ENCODE measurements around the gene COQ10B.
"Not testable (repeated sequence)": the region's sequence is repeated elsewhere in the genome, so short reads cannot be mapped to it uniquely, and the experiment has no call there.

Gene COQ10B

GRCh38 chr2:197452754-197453122 lies 614 bp upstream of the COQ10B start:
- no peak for DNase-seq

DNA sequence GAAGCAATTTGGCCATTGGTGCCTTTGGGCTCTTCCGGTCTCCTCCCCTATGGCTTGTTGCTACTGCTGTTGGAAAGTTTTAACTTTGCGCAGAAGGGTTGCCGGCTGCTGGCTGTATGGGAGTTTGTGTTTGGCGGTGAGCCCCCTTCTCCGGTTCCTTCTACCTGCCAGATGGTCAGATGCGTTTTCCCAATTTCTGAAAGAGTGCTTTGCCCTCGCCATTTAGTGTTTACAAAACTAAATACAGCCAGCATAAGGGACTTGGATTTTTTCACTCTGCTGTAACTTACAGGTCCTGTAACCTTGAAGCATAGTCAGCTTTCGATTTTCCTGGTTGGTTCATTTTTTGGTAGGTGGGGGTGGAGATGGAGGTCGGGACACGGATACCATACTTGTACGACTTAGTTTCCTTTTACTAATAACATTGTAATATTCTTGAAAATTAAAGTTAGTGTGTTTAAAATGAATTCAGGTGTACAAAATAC lies 604 bp downstream of the COQ10B start:
- peak in 1 of 2 experiments; percentile 32 for DNase-seq

- no peak for DNase-seq
Measured at GRCh38 chr2:197454923-197455322, 1.6 kb downstream of the COQ10B start.

GRCh38 chr2:197455428-197455827 lies 2.1 kb downstream of the COQ10B start:
- DNase-seq: no peak

DNA sequence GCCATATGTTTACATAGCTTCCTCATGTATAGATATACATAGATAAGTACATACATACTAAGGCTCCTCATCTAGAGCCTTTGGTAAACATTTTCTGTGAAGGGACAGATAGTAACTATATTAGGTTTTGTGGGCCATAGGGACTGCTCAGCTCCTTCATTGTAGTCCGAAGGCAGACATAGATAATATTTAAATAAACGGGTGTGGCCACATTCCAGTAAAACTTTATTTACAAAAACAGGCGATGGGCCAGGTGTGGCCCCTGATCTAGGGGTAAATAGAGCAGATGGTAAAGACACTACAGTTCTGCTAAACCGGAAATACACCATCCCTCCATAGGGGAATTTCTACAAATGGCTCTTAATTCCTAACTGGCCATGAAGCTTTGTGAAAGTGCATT lies 7.3 kb downstream of the COQ10B start:
- DNase-seq: no peak

DNA sequence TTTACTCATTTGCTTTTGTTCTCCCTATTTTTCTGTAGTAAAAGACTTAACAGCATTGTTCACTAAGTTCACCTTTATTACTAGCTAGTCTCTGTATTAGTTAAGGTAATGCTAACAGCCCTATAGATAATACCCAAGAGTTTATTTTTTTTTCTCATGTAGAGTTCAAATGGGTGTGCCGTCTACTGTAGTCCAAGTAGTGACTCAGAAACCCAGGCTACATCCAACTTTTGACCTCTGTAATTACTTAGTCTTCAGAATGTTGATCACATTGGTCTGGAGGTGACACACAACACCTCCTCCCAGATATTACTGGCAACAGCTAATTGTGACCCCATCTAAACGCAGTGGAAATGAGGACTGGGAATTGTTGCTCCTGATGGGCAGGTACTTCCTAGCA lies 7.7 kb downstream of the COQ10B start:
- DNase-seq: no peak

DNA sequence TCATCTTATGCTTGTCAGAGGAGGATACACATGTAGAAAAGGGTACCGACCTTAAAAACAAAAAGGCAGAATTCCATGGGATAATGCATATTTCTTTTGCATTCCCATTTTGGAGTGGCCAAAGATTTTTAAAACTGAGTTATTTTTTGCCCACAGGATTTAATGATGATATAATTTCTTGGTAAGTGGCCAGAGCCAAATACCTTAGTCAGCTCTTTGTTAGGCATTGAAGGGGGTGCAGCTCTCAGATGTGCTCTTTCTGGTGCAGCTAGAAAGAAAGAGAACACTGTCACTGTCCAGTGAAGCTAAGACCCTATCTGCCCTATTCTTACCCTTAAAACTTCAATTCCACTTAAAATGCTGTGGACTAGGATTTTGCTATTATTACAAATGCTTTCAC lies 10.8 kb downstream of the COQ10B start:
- DNase-seq: no peak

GRCh38 chr2:197472166-197472565 lies 18.8 kb downstream of the COQ10B start:
- no peak for DNase-seq

- no peak for DNase-seq
Measured at GRCh38 chr2:197477797-197478196, 24.4 kb downstream of the COQ10B start.

- no peak for DNase-seq
Measured at GRCh38 chr2:197480165-197481036, 27.0 kb downstream of the COQ10B start.

GRCh38 chr2:197484248-197484647 lies 30.9 kb downstream of the COQ10B start:
- DNase-seq: not testable (repeated sequence)

- no peak for DNase-seq
Measured at GRCh38 chr2:197486175-197486574, 32.8 kb downstream of the COQ10B start.

DNA sequence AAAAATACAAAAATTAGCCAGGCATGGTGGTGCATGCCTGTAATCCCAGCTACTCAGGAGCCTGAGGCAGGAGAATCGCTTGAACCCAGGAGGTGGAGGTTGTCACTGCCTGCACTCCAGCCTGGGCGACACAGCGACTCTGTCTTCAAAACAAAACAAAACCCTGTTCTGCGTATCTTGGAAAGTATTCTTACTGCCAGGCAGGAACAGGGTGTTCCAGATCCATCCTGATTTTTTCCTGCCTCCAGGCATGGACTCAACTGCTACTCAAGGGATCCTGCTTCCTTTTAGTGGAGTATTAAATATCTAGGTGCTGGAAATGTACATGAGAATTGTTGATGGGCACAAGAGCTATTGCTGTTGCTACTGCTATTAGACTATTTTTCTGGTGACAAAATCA lies 34.0 kb downstream of the COQ10B start:
- DNase-seq: no peak

DNA sequence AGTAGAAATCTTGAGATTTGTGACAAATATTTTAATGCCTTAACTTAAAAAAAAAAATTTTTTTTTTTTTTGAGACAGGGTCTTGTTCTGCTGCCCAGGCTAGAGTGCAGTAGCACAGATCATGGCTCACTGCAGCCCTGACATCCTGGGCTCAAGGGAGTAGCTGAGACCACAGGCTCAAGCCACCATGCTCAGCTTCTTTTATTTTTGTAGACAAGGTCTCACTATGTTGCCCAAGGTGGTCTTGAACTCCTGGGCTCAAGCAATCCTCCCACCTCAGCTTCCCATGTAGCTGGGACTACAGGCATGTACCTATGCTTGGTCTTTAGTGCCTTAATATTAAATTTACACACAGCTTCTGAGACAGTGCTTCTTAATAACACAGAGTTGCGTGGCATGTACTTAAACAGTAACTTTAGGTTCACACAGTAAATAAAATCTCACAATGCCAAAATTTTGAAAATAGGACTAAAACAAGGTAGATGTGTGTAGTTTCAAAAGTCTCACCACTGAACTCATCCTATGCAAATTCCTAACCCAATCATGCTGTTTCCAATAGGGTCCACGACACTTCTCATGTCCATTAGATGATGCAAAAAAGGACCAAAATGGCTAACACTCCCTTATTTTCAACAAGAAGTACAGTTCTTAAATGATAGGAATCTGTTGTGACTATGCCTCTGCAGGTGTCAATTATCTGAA lies 42.2 kb downstream of the COQ10B start:
- no peak for DNase-seq

DNA sequence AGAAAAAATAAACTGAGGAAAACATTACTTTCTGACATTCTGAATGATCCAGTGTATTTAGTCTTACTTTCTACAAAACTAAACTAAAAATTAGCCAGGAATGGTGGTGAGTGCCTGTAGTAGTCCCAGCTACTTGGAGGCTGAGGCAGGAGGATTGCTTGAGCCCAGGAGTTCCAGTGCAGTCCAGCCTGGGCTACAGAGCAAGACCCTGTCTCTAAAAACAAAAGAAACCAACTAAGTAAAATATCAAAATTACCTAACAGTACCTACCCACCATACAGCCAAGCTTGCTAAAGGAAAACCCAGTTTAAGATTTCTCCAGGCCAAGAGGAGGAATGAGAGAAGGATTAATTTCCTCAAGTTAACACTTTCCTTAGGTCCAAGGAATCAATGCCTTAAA lies 43.3 kb downstream of the COQ10B start:
- DNase-seq: no peak

DNA sequence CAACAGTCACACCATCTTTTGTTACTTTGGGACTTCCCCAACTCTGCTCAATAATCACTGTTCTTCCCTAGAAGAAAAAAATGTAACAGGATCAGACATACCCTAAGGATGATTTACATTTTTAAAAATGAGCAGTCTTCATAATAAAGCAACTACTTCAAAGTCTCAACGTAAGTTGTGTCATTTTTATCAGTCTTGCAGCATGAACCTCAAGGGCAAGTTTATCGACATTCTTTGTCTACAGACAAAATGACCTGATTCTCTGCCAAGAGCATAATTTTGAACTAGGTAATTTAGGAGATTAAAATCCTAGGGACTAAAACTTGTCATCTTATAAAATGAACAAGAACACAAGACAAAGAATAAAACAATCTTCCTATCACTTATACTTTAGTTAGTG lies 44.0 kb downstream of the COQ10B start:
- no peak for DNase-seq

DNA sequence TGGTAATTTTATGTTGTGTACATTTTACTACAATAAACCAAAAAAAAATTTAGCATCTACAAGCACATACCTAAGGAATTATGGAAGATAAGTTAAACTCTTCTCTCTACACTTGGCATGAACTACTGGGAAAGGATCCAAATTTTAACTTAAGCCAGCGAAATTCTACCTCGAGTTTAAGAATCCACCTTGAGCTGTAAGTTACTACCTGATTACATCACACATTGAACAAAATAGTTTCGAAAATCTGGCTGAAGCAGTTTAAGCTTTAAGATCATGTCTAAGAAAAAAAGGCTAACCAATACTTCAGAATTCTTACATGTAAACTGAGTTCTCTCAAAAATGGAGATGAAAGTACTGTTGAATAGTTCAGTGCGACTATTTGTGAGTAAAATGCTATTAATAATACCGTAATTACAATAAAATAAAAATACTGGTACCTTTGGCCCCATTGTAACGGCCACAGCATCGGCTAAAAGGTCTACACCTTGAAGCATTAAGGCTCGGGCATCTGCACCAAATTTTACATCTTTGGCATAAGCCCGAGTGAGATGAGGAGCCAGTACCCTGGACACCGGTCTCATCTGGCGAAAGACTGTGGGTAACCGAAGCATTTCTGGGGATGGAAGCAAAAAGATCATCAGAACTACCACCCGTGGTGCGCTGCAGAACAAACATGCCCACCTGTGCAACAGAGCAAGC lies 45.0 kb downstream of the COQ10B start:
- DNase-seq: no peak

GRCh38 chr2:197498937-197499593 lies 45.7 kb downstream of the COQ10B start:
- peak; percentile 20 to 44 for DNase-seq

DNA sequence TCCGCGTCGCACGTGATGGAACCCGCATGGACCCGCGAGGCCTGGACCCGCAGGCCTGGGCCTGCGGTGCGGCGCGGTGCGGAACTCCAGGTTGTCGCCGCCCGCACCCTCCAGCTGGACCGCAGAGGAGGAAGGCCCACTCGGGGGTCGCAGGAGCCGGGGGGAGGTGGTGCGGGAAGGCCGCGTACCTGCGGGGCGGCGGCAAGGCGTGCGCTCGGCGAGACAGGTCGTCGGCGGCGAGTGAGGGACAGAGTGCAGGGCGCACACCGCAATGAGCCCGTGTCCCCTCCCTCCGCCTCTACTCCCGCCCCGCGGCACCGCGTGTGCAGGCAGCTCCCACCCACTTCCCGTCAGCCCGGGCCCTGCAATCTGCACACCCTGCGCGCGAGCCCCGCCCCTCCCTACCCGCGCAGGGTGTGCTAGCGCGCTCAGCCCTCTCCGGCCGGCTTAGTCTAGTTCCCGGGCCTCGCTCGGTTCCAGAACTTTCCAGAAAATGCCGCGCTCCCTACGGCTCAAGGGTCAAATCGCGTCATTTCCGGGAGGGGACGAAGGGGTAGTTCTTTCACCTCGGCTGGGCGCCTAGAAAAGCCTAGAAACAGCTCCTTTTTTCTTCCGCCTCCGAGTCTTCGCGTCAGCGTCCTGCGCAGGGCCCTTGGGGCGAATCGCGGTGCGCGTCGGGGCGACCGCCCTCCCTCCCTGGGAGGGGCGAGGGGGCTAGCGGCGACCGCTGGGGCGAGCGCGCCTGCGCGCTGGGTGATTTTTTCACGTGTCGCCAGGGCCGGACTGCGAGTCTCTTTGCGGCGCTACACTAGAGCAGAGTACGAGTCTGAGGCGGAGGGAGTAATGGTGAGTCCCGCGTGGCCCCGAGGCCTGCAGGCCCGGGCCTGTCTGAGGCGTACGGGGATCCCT lies 46.5 kb downstream of the COQ10B start, which contains the start of the genes HSPD1 and HSPE1:
TSS of gene HSPD1 (minus strand) at position 247 of the 909 bp plus-strand sequence. CDS start 992 bp downstream, outside the sequence.
TSS of gene HSPE1 (plus strand) at position 786 of the 909 bp plus-strand sequence. CDS start at position 844, 58 bp downstream.
- DNase-seq: peak; percentile 97 to 99

DNA sequence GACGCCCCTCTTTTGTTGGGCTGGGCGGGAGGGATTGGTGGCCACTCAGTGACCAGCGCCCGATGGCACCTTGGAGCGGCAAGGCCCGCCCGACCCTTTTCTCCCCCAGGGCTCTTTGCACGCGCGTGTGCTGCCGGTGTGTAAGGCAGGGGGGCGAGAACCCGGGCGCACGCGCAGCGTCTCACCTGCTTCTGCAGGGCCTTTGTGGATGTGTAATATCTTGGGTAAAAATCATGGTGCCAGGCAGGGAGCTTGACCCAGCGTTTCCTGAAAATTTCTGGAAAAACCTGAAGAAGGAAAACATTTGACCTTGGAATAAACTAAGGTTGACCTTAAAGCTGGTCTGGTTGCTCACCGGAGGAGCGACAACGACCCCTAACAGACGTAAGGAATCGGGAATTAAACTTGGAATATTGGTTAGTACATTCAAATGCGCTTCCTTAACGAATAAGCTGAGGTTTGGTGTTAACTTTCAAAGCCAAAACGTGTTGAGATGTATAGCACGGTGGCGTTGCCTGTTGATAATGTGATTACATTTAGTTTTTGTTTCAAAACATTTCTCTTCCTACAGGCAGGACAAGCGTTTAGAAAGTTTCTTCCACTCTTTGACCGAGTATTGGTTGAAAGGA lies 47.3 kb downstream of the COQ10B start:
- DNase-seq: no peak

- DNase-seq: no peak
Measured at GRCh38 chr2:197502201-197502600, 48.8 kb downstream of the COQ10B start.
